A549 treated with Hydrocortisone at 1 μM for 4 hours (cell line): ENCODE measurements around the gene MTERF2. TPM values are rescaled to one million over a fixed set of nuclear protein-coding genes. Genes with fewer than 3 reads are reported as not detected.

Source experiments
- total RNA-seq: library from RNA; stranded (reverse); fragments of 200-300 nt; extraction: Qiagen RNA extraction; gene quantifications from 5 replicates; pipeline ENCODE4 v1.2.3, GENCODE V29; 2022

The MTERF2 gene
- 3.1 to 4.1 TPM (median 4.0 TPM) in 5 replicates for total RNA-seq

DNA sequence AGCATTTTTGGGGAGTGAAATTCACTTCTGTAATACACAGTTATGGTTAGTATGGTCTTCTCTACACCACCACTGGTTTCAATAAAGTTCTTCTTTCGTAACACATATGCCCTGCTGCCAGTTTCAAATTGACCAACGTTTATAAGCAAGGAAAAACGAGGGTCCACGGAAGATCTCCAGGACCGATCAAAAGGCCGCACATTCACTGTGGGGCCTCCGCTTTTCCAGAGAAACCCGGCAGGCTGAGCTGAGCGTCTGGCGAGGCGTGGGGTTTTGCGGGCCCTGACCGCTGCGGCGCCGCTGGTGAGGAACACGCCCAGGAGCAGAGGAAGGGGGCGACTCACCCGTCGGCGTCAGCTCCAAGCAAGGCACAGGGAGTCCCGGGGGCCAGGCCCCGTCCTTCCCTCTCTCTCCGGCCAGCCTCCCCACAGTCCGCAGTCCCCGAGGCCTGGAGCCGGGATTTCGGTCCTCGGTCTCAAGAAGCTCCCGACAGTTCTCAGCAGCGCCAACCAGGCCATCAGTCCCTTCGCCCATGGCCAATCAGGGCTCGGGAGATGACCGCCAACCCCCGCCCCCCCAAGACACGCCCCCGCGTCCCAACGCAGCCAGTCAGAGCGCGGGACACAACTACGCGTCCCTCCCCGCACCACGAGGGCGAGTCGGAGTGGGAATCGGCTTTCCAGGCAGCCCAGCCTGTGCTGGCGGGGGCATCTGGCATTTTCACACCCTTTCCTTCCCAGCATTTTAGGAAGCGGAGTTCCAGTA is at the start of gene MTERF2:
Gene MTERF2 (minus strand): TSS at position 522 of the 765 bp plus-strand sequence. CDS start 8,432 bp downstream, outside the sequence.

DNA sequence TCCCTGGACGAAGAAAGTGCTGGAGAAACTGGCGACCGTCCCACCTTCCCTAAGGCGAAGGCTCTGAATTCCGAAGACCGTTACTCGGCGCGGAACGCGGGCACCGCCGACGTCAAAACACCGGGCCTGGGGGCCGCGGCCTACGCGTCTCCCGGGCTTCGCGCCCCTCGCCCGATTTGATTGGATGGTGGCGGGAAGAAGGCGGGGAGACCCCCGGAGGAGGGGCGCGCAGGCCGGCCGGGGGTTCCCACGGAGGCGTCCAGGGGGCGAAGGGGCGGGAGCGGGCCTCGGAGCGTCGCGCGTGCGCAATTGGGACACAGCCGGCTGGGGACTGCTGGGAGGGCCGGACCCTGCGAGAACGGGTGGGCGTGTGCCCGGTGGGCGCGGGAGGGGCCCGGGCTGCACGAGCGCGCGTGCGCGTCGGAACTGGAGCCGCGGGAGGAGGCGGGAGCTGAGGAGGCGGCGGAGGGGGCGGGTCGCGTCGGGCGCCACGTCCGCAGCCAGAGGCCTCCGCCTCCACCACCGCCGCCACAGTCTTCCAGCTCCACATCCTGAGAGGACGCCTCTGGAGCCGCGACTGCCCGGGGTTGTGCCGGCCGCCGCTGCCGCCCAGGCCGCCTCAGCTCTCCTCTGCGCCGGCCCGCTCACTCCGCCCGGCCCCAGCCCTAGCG is 31.4 kb downstream of the MTERF2 start, which contains the start of gene TMEM263:
Gene TMEM263 (plus strand): TSS at position 531 of the 671 bp plus-strand sequence. CDS start 11,210 bp downstream, outside the sequence.

Other genes with a start within 250 kb of the MTERF2 start
- 7.9 to 12.2 TPM (median 9.1 TPM) in 5 replicates for gene RIC8B, start 212.5 kb downstream of the MTERF2 start, total RNA-seq
- 25.5 to 34.9 TPM (median 29.5 TPM) in 5 replicates for gene TMEM263, start 31.2 kb downstream of the MTERF2 start, total RNA-seq
- gene CRY1, start 106.4 kb upstream of the MTERF2 start, total RNA-seq = 19.7 to 27.2 TPM (median 22.5 TPM) in 5 replicates